IPS-NIHi7 (cell line): Measurements from ENCODE around the gene ARHGAP27.
A peak's percentile ranks its signal among the peaks of the same experiment; 100 is the strongest.

ENCODE experiments used
- DNase-seq: peaks from one replicate; pipeline ENCODE4 v3.0.0; 2012; ENCODE audit warnings: mixed read lengths; ENCODE audit errors: extremely low spot score

The ARHGAP27 gene

GRCh38 chr17:45430738-45431530 lies 1.7 kb downstream of the ARHGAP27 start:
- DNase-seq, result peak; percentile 43

GRCh38 chr17:45430006-45430737 lies 2.5 kb downstream of the ARHGAP27 start:
- no peak for DNase-seq

GRCh38 chr17:45429339-45430005 lies 3.2 kb downstream of the ARHGAP27 start:
- DNase-seq, result no peak

GRCh38 chr17:45428931-45429338 lies 3.7 kb downstream of the ARHGAP27 start:
- DNase-seq, result no peak

GRCh38 chr17:45428050-45428617 lies 4.5 kb downstream of the ARHGAP27 start:
- DNase-seq, result peak; percentile 78

GRCh38 chr17:45427181-45427835 lies 5.4 kb downstream of the ARHGAP27 start:
- DNase-seq, result no peak

- no peak for DNase-seq
These were observed 6.1 kb downstream of the ARHGAP27 start for GRCh38 chr17:45426561-45426960.

GRCh38 chr17:45425984-45426413 lies 6.7 kb downstream of the ARHGAP27 start:
- DNase-seq, result no peak

GRCh38 chr17:45425125-45425983 lies 7.3 kb downstream of the ARHGAP27 start:
- DNase-seq, result peak; percentile 78

GRCh38 chr17:45424769-45425124 lies 7.9 kb downstream of the ARHGAP27 start:
- DNase-seq, result no peak

GRCh38 chr17:45423975-45424335 lies 8.7 kb downstream of the ARHGAP27 start:
- DNase-seq, result no peak

- no peak for DNase-seq
These were observed 9.2 kb downstream of the ARHGAP27 start for GRCh38 chr17:45423304-45423974.

- no peak for DNase-seq
These were observed 17.4 kb downstream of the ARHGAP27 start for GRCh38 chr17:45414990-45415881.

- DNase-seq, result no peak
These were observed 19.2 kb downstream of the ARHGAP27 start for GRCh38 chr17:45413498-45413923.

GRCh38 chr17:45411348-45412105 lies 21.1 kb downstream of the ARHGAP27 start:
- no peak for DNase-seq

- no peak for DNase-seq
These were observed 22.3 kb downstream of the ARHGAP27 start for GRCh38 chr17:45410144-45411091.

- DNase-seq, result no peak
These were observed 23.0 kb downstream of the ARHGAP27 start for GRCh38 chr17:45409659-45410076.
